Measurements from ENCODE around the gene SERBP1. TPM values are rescaled to one million over a fixed set of nuclear protein-coding genes. Genes with fewer than 3 reads are reported as not detected.
"Not testable (repeated sequence)": the region's sequence is repeated elsewhere in the genome, so short reads cannot be mapped to it uniquely, and the experiment has no call there.

SERBP1 gene
- total RNA-seq, 1 experiment from 2014 or later: 156 TPM

DNA sequence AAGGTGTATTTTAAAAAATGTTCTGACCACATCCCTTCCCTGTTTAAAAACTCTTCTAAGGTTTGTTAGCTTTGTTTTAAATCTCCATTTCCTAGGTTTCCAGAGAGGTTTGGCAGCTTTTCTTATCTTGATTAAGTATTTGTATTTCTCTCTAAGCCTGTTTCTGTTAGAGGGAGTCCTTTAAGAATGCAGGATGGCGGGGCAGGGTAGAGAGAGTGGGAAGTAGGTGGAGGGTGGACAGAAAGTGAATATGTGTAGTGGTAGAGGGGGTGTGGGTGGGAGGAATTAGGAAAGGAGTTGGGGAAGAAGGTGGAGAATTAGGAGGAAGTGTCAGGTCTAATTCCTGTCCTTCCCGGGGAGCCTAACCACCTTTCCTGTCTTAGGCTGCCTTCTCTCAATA lies 21.2 kb upstream of the SERBP1 start:
- no peaks in the 10 kb centered on the region for H3K79me2 ChIP-seq (ENCODE audit: low read length)
- no peaks in the 10 kb centered on the region for H3K27me3 ChIP-seq (ENCODE audit: low read length)
- no peak for DNase-seq
- no peaks in the 10 kb centered on the region for H3K36me3 ChIP-seq (ENCODE audit: insufficient read depth, low read length)
- H2AFZ ChIP-seq (ENCODE audit: low read length): no peak overlapping the region
- no peaks in the 10 kb centered on the region for H3K4me1 ChIP-seq (ENCODE audit: low read length)
- no peaks in the 10 kb centered on the region for H3K9me3 ChIP-seq (ENCODE audit: low read length)
- H3K9me2 ChIP-seq (replicated peaks; ENCODE audit: insufficient read depth, low read length): no peaks in the 10 kb centered on the region
- no peak overlapping the region for H3K4me3 ChIP-seq (ENCODE audit: low read length)
- H3K4me2 ChIP-seq (ENCODE audit: low read depth, low read length, poor library complexity, severe bottlenecking): no peak overlapping the region
- H4K20me1 ChIP-seq (ENCODE audit: insufficient read depth, low read depth, low read length): no peaks in the 10 kb centered on the region
- no peak overlapping the region for H3K27ac ChIP-seq (ENCODE audit: low read length)
- H3K9ac ChIP-seq (ENCODE audit: low read length): no peak overlapping the region

DNA sequence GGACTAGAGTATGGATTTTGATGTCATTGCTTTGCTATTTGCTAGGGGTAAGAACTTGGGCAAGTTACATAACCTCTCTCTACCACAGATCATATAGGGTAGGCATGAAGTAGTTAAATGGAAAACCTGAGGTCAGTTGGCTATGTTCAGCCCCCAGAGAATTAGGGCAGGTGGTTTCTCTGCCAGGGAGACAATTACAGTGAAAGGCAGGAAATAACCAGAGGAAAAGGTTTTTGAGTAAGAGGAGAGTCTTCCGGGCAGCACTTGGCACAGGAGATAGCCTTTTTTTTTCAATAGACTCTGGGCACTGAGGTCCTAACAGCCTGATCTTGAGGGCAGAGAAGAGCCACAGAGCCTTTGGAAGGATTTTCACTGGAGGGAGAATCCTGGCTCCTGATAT lies 16.7 kb upstream of the SERBP1 start:
- no peaks in the 10 kb centered on the region for H3K9me2 ChIP-seq (replicated peaks; ENCODE audit: insufficient read depth, low read length)

DNA sequence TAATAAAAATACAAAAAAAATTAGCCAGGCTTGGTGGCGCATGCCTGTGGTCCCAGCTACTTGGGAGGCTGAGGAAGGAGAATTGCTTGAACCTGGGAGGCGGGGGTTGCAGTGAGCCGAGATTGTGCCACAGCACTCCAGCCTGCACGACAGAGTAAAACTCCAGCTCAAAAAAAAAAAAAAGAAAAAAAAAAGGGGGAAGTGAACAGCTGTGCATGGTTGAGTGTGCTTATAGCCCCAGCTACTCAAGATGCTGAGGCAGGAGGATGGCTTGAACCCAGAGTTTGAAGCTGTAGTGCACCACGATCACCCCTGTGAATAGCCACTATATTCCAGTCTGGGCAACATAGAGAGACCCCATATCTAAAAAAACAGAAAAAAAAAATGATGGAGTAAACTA lies 15.8 kb upstream of the SERBP1 start:
- not testable (repeated sequence) for H3K9me3 ChIP-seq (ENCODE audit: low read length); H3K4me3 ChIP-seq (ENCODE audit: low read length); H3K9me2 ChIP-seq (replicated peaks; ENCODE audit: insufficient read depth, low read length); H3K27ac ChIP-seq (ENCODE audit: low read length); H4K20me1 ChIP-seq (ENCODE audit: insufficient read depth, low read depth, low read length); H3K27me3 ChIP-seq (ENCODE audit: low read length); H2AFZ ChIP-seq (ENCODE audit: low read length); H3K9ac ChIP-seq (ENCODE audit: low read length); H3K4me1 ChIP-seq (ENCODE audit: low read length); H3K79me2 ChIP-seq (ENCODE audit: low read length); DNase-seq; H3K4me2 ChIP-seq (ENCODE audit: low read depth, low read length, poor library complexity, severe bottlenecking); H3K36me3 ChIP-seq (ENCODE audit: insufficient read depth, low read length)

More for the DNA sequence above, 16.7 kb upstream of the SERBP1 start:
- no peak overlapping the region for H3K4me2 ChIP-seq (ENCODE audit: low read depth, low read length, poor library complexity, severe bottlenecking)
- H3K27ac ChIP-seq (ENCODE audit: low read length): no peak overlapping the region
- no peaks in the 10 kb centered on the region for H3K36me3 ChIP-seq (ENCODE audit: insufficient read depth, low read length)
- DNase-seq: no peak
- no peaks in the 10 kb centered on the region for H3K27me3 ChIP-seq (ENCODE audit: low read length)
- no peaks in the 10 kb centered on the region for H3K79me2 ChIP-seq (ENCODE audit: low read length)
- no peak overlapping the region for H2AFZ ChIP-seq (ENCODE audit: low read length)
- no peaks in the 10 kb centered on the region for H3K9me3 ChIP-seq (ENCODE audit: low read length)
- H3K9ac ChIP-seq (ENCODE audit: low read length): no peak overlapping the region
- no peak overlapping the region for H3K4me3 ChIP-seq (ENCODE audit: low read length)
- no peaks in the 10 kb centered on the region for H3K4me1 ChIP-seq (ENCODE audit: low read length)
- H4K20me1 ChIP-seq (ENCODE audit: insufficient read depth, low read depth, low read length): no peaks in the 10 kb centered on the region

DNA sequence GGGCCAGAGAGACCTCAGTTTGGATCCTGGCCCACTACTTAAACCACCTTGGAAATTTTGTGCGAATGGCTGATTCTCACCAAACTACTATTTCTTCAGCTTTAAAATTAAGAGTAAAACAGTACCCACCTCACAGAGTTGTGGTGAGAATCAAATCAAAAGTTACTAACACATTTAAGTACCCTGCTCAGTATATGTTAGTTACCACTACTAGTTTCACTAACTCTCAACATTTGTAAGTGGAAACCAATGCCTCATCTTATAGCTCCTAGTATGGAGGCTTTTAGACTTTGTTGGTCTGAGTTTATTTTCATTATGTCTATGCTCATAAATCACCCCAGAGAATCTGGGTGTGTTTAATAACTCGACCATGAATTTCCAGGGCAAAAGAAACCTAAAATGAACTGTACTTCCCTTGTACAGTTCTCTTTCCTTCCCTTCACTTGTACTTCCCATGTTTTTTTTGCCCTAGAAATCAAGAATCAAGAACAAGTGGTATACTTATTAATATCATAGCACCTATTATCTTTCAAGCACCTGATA lies 11.6 kb upstream of the SERBP1 start:
- no peak for DNase-seq
- no peaks in the 10 kb centered on the region for H3K36me3 ChIP-seq (ENCODE audit: insufficient read depth, low read length)
- no peak overlapping the region for H3K4me3 ChIP-seq (ENCODE audit: low read length)
- no peak overlapping the region for H2AFZ ChIP-seq (ENCODE audit: low read length)
- no peak overlapping the region for H3K9ac ChIP-seq (ENCODE audit: low read length)
- no peaks in the 10 kb centered on the region for H3K9me3 ChIP-seq (ENCODE audit: low read length)
- no peak overlapping the region for H3K4me2 ChIP-seq (ENCODE audit: low read depth, low read length, poor library complexity, severe bottlenecking)
- no peaks in the 10 kb centered on the region for H3K79me2 ChIP-seq (ENCODE audit: low read length)
- H3K27me3 ChIP-seq (ENCODE audit: low read length): no peaks in the 10 kb centered on the region
- H3K27ac ChIP-seq (ENCODE audit: low read length): no peak overlapping the region
- H4K20me1 ChIP-seq (ENCODE audit: insufficient read depth, low read depth, low read length): no peaks in the 10 kb centered on the region
- no peaks in the 10 kb centered on the region for H3K9me2 ChIP-seq (replicated peaks; ENCODE audit: insufficient read depth, low read length)
- H3K4me1 ChIP-seq (ENCODE audit: low read length): no peaks in the 10 kb centered on the region

DNA sequence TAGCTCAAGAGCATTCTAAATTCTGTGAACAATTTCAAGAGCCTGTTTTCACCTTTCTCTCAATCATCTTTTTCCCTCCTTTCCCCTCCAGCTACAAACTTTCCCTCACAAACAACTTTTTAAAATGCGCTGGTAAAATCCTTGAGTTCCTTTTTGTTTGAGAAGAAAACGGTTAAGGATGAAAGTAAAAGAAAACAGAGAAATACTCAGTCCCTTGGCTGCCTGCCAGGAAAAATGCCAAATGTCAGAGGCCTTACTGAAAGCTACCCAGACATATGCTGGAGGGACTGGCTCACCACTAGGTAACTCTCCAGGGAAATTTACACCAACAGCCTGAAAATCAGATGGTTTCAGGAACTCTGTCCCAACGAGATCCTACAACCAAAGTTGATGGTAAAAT lies 11.0 kb upstream of the SERBP1 start:
- H3K9me3 ChIP-seq (ENCODE audit: low read length): no peaks in the 10 kb centered on the region
- H3K27ac ChIP-seq (ENCODE audit: low read length): no peak overlapping the region
- DNase-seq: no peak
- no peaks in the 10 kb centered on the region for H3K9me2 ChIP-seq (replicated peaks; ENCODE audit: insufficient read depth, low read length)
- H3K9ac ChIP-seq (ENCODE audit: low read length): no peak overlapping the region
- H3K36me3 ChIP-seq (ENCODE audit: insufficient read depth, low read length): no peaks in the 10 kb centered on the region
- H3K27me3 ChIP-seq (ENCODE audit: low read length): no peaks in the 10 kb centered on the region
- no peaks in the 10 kb centered on the region for H4K20me1 ChIP-seq (ENCODE audit: insufficient read depth, low read depth, low read length)
- H3K4me3 ChIP-seq (ENCODE audit: low read length): no peak overlapping the region
- H3K4me1 ChIP-seq (ENCODE audit: low read length): no peaks in the 10 kb centered on the region
- H3K79me2 ChIP-seq (ENCODE audit: low read length): no peaks in the 10 kb centered on the region
- no peak overlapping the region for H2AFZ ChIP-seq (ENCODE audit: low read length)
- no peak overlapping the region for H3K4me2 ChIP-seq (ENCODE audit: low read depth, low read length, poor library complexity, severe bottlenecking)

DNA sequence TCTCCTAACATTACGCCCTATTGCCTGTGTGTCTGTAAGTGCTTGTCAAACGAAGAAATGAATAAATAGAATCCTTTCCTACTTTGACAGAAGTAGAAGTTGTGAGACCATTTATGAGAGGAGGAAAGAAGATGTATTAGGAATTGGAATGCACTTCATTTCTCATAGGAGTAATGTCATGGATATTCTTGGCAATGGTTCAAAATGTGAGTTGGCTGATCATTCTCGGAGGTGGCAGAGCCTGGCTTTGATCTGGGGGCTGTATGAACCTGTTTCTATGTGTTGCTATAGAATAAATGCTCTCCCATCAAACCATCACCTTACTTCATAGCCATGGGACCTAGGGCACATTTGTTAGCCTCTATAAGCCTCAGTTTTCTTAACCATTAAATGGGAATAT lies 10.1 kb upstream of the SERBP1 start:
- no peaks in the 10 kb centered on the region for H3K9me2 ChIP-seq (replicated peaks; ENCODE audit: insufficient read depth, low read length)
- no peaks in the 10 kb centered on the region for H3K9me3 ChIP-seq (ENCODE audit: low read length)
- no peaks in the 10 kb centered on the region for H3K27me3 ChIP-seq (ENCODE audit: low read length)
- DNase-seq: no peak
- no peak overlapping the region for H3K4me3 ChIP-seq (ENCODE audit: low read length)
- H3K4me2 ChIP-seq (ENCODE audit: low read depth, low read length, poor library complexity, severe bottlenecking): no peak overlapping the region
- H2AFZ ChIP-seq (ENCODE audit: low read length): no peak overlapping the region
- H3K9ac ChIP-seq (ENCODE audit: low read length): no peak overlapping the region
- H3K79me2 ChIP-seq (ENCODE audit: low read length): no peaks in the 10 kb centered on the region
- no peak overlapping the region for H3K27ac ChIP-seq (ENCODE audit: low read length)
- H3K36me3 ChIP-seq (ENCODE audit: insufficient read depth, low read length): no peaks in the 10 kb centered on the region
- H3K4me1 ChIP-seq (ENCODE audit: low read length): no peaks in the 10 kb centered on the region
- H4K20me1 ChIP-seq (ENCODE audit: insufficient read depth, low read depth, low read length): no peaks in the 10 kb centered on the region

DNA sequence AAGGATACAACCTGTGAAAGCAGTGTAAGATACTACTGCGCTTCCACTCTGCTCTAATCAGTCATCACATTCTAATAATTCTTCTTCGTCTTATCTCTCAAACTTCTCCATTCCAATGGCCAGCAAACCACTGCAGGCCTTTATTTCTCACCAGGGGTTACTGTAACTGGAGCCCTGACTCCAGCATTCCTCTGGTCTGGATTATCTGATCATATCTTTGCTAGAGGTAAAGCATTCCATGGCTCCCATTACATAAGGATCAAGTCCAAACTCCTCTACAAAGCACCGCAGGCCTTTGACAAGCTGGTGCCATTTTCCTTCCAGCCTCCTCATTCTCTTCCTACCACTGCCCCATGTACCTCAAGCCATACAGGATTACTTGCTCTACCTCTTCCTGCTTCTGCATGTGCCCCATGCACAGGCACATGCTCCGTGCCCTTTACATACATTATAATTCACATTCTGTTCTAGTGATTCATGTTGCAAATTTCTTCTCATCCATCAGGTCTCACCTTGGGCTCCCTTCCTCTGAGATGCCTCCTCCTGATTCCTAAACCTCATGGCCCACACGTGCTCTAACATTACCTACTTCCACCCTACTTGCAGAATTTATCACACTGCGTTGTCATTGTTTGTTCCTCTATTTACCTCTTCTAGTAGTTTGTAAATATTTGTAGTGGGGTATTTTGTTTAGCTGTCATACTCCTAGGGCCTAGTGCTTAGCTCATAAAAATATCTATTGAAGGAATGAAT lies 9.3 kb upstream of the SERBP1 start:
- DNase-seq: no peak
- H3K9me3 ChIP-seq (ENCODE audit: low read length): no peaks in the 10 kb centered on the region
- no peaks in the 10 kb centered on the region for H3K36me3 ChIP-seq (ENCODE audit: insufficient read depth, low read length)
- H3K4me2 ChIP-seq (ENCODE audit: low read depth, low read length, poor library complexity, severe bottlenecking): no peak overlapping the region
- H3K4me3 ChIP-seq (ENCODE audit: low read length): no peak overlapping the region
- no peaks in the 10 kb centered on the region for H3K27me3 ChIP-seq (ENCODE audit: low read length)
- no peaks in the 10 kb centered on the region for H3K9me2 ChIP-seq (replicated peaks; ENCODE audit: insufficient read depth, low read length)
- H3K4me1 ChIP-seq (ENCODE audit: low read length): no peaks in the 10 kb centered on the region
- H3K9ac ChIP-seq (ENCODE audit: low read length): no peak overlapping the region
- no peaks in the 10 kb centered on the region for H4K20me1 ChIP-seq (ENCODE audit: insufficient read depth, low read depth, low read length)
- no peak overlapping the region for H3K27ac ChIP-seq (ENCODE audit: low read length)
- no peak overlapping the region for H2AFZ ChIP-seq (ENCODE audit: low read length)
- no peaks in the 10 kb centered on the region for H3K79me2 ChIP-seq (ENCODE audit: low read length)

DNA sequence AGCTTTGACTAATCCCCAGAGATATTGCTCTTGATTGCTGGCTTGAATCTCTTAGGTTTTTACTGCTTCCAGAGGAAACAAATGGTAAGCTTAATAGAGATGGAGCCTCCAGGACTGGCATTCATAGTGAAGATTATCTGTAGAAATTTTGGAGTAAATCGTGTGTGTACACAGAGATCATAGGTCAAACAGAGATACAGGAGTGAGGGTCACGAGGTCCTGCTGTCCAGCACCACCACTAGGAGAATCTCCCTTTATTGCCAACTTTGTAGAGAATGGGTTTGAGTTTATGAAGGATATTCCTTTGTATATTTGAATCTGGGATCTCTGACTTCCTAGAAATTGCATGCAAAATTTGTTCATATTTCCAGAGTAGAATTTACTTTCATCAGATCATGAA lies 7.8 kb upstream of the SERBP1 start:
- no peaks in the 10 kb centered on the region for H3K9me2 ChIP-seq (replicated peaks; ENCODE audit: insufficient read depth, low read length)
- no peak overlapping the region for H3K4me2 ChIP-seq (ENCODE audit: low read depth, low read length, poor library complexity, severe bottlenecking)
- no peak overlapping the region for H3K4me3 ChIP-seq (ENCODE audit: low read length)
- no peaks in the 10 kb centered on the region for H4K20me1 ChIP-seq (ENCODE audit: insufficient read depth, low read depth, low read length)
- no peaks in the 10 kb centered on the region for H3K36me3 ChIP-seq (ENCODE audit: insufficient read depth, low read length)
- peaks cover 1% of the 10 kb centered on the region for H3K4me1 ChIP-seq (ENCODE audit: low read length)
- no peak for DNase-seq
- no peaks in the 10 kb centered on the region for H3K9me3 ChIP-seq (ENCODE audit: low read length)
- H3K79me2 ChIP-seq (ENCODE audit: low read length): no peaks in the 10 kb centered on the region
- H2AFZ ChIP-seq (ENCODE audit: low read length): no peak overlapping the region
- no peaks in the 10 kb centered on the region for H3K27me3 ChIP-seq (ENCODE audit: low read length)
- H3K9ac ChIP-seq (ENCODE audit: low read length): no peak overlapping the region
- H3K27ac ChIP-seq (ENCODE audit: low read length): no peak overlapping the region
